Skeletal muscle tissue (tissue), 4 donors: ENCODE results near the gene CORIN. TPM values are rescaled to one million over a fixed set of nuclear protein-coding genes. Genes with fewer than 3 reads are reported as not detected.
"Not testable (repeated sequence)": the region's sequence is repeated elsewhere in the genome, so short reads cannot be mapped to it uniquely, and the experiment has no call there.

Source experiments
- H3K27ac ChIP-seq: one replicate; pipeline ENCODE4 v1.7.0; 2013; ENCODE audit warnings: mild to moderate bottlenecking, low read depth, low read length, inconsistent platforms
- H3K27me3 ChIP-seq, 3 donors: one replicate each; pipeline ENCODE4 v1.7.0; 2013; ENCODE audit warnings: low read length in 3 of 3; ENCODE audit not compliant: control insufficient read depth in 3 of 3, insufficient read depth in 3 of 3
- H3K36me3 ChIP-seq, 3 donors: one replicate each; pipeline ENCODE4 v1.7.0; 2013; ENCODE audit warnings: low read length in 3 of 3; ENCODE audit not compliant: control insufficient read depth in 3 of 3, insufficient read depth in 3 of 3
- H3K4me1 ChIP-seq, 3 donors: one replicate each; pipeline ENCODE4 v1.7.0; 2013; ENCODE audit warnings: low read length in 3 of 3, mild to moderate bottlenecking in 3 of 3; ENCODE audit not compliant: control insufficient read depth in 3 of 3, insufficient read depth in 3 of 3
- H3K4me3 ChIP-seq, 3 donors: one replicate each; pipeline ENCODE4 v1.7.0; 2013; ENCODE audit warnings: low read length in 3 of 3
- H3K9ac ChIP-seq, 3 donors: one replicate each; pipeline ENCODE4 v1.7.0; 2013; ENCODE audit warnings: low read length in 3 of 3, mild to moderate bottlenecking in 3 of 3, moderate library complexity in 2 of 3, low read depth in 1 of 3
- H3K9me3 ChIP-seq, 3 donors: one replicate each; pipeline ENCODE4 v1.7.0; 2013; ENCODE audit warnings: low read length in 3 of 3; ENCODE audit not compliant: control insufficient read depth in 3 of 3
- total RNA-seq: library from RNA; depleted of rRNA; stranded (reverse); fragments of >200 nt; gene quantifications from one replicate; pipeline ENCODE4 v1.2.3, GENCODE V29; 2014
- donor health status: Osteomylitis.

The CORIN gene
- total RNA-seq, 1 donor from 2014 or later: 2.1 TPM

- Histone ChIP-seq H3K27ac (no peak overlapping the region), H3K9me3 (no peaks in the 10 kb centered on the region), H3K36me3 (no peaks in the 10 kb centered on the region), H3K27me3 (peaks cover 0 to 2% (median 0%) of the 10 kb centered on the region in 3 donors), H3K4me1 (no peaks in the 10 kb centered on the region), H3K9ac (no peak overlapping the region), H3K4me3 (no peak overlapping the region)
Observed at GRCh38 chr4:47785153-47785552, 52.7 kb downstream of the CORIN start.

GRCh38 chr4:47784222-47784621, 53.6 kb downstream of the CORIN start:
- Histone ChIP-seq H3K27me3 (peaks cover 0 to 2% (median 0%) of the 10 kb centered on the region in 3 donors), H3K36me3 (no peaks in the 10 kb centered on the region), H3K4me3 (no peak overlapping the region), H3K4me1 (no peaks in the 10 kb centered on the region), H3K9ac (no peak overlapping the region), H3K9me3 (no peaks in the 10 kb centered on the region), H3K27ac (no peak overlapping the region)

- no peak overlapping the region for H3K27ac ChIP-seq
- no peaks in the 10 kb centered on the region for H3K27me3 ChIP-seq
- H3K36me3 ChIP-seq: no peaks in the 10 kb centered on the region
- no peaks in the 10 kb centered on the region for H3K4me1 ChIP-seq
- no peak overlapping the region for H3K4me3 ChIP-seq
- H3K9ac ChIP-seq: no peak overlapping the region
- H3K9me3 ChIP-seq: no peaks in the 10 kb centered on the region
Observed at GRCh38 chr4:47776353-47776752, 61.5 kb downstream of the CORIN start.

GRCh38 chr4:47774079-47774478, 63.8 kb downstream of the CORIN start:
- Histone ChIP-seq H3K9me3 (no peaks in the 10 kb centered on the region), H3K9ac (no peak overlapping the region), H3K4me1 (no peaks in the 10 kb centered on the region), H3K36me3 (no peaks in the 10 kb centered on the region), H3K4me3 (no peak overlapping the region), H3K27ac (no peak overlapping the region), H3K27me3 (no peaks in the 10 kb centered on the region)

GRCh38 chr4:47771020-47771419, 66.8 kb downstream of the CORIN start:
- Histone ChIP-seq H3K27me3 (no peaks in the 10 kb centered on the region), H3K9me3 (no peaks in the 10 kb centered on the region), H3K9ac (no peak overlapping the region), H3K36me3 (no peaks in the 10 kb centered on the region), H3K4me1 (no peaks in the 10 kb centered on the region), H3K4me3 (no peak overlapping the region), H3K27ac (no peak overlapping the region)

- not testable (repeated sequence) for H3K4me1 ChIP-seq, H3K9ac ChIP-seq, H3K27ac ChIP-seq, H3K4me3 ChIP-seq, H3K36me3 ChIP-seq, H3K27me3 ChIP-seq, H3K9me3 ChIP-seq
Observed at GRCh38 chr4:47767956-47768355, 69.9 kb downstream of the CORIN start.

- no peaks in the 10 kb centered on the region for H3K27me3 ChIP-seq
- H3K4me3 ChIP-seq: no peak overlapping the region
- H3K27ac ChIP-seq: no peak overlapping the region
Observed at GRCh38 chr4:47763279-47763678, 74.6 kb downstream of the CORIN start.

GRCh38 chr4:47762376-47763266, 75.2 kb downstream of the CORIN start:
- H3K9ac ChIP-seq: no peak overlapping the region
- no peak overlapping the region for H3K27ac ChIP-seq
- no peaks in the 10 kb centered on the region for H3K9me3 ChIP-seq
- no peaks in the 10 kb centered on the region for H3K36me3 ChIP-seq
- H3K27me3 ChIP-seq: no peaks in the 10 kb centered on the region
- H3K4me1 ChIP-seq: no peaks in the 10 kb centered on the region
- H3K4me3 ChIP-seq: no peak overlapping the region

More at GRCh38 chr4:47763279-47763678, 74.6 kb downstream of the CORIN start:
- H3K4me1 ChIP-seq: no peaks in the 10 kb centered on the region
- H3K9ac ChIP-seq: no peak overlapping the region
- H3K36me3 ChIP-seq: no peaks in the 10 kb centered on the region
- H3K9me3 ChIP-seq: no peaks in the 10 kb centered on the region

- not testable (repeated sequence) for H3K36me3 ChIP-seq, H3K4me3 ChIP-seq, H3K9me3 ChIP-seq, H3K27ac ChIP-seq, H3K27me3 ChIP-seq, H3K4me1 ChIP-seq, H3K9ac ChIP-seq
Observed at GRCh38 chr4:47753316-47753715, 84.6 kb downstream of the CORIN start.

GRCh38 chr4:47752214-47752613, 85.7 kb downstream of the CORIN start:
- no peak overlapping the region for H3K27ac ChIP-seq
- H3K9ac ChIP-seq: no peak overlapping the region
- no peak overlapping the region for H3K4me3 ChIP-seq

More at GRCh38 chr4:47752214-47752613, 85.7 kb downstream of the CORIN start:
- Histone ChIP-seq H3K27me3 (no peaks in the 10 kb centered on the region), H3K9me3 (no peaks in the 10 kb centered on the region), H3K4me1 (no peaks in the 10 kb centered on the region), H3K36me3 (no peaks in the 10 kb centered on the region)
